H1 (cell line): ENCODE measurements around the gene C19orf85. TPM values are rescaled to one million over a fixed set of nuclear protein-coding genes. Genes with fewer than 3 reads are reported as not detected.

Experiments
- CTCF ChIA-PET: fragments of 300-600 bp; sonication (Branson Sonifier 250); formaldehyde crosslinking; loops from one replicate; lab custom pipeline; 2021; ENCODE audit not compliant: partially characterized antibody; lab: Charles Lee
- POLR2A ChIA-PET: fragments of 300-600 bp; sonication (Branson Sonifier 250); formaldehyde crosslinking; loops from one replicate; lab custom pipeline; 2021; ENCODE audit warnings: inconsistent platforms; ENCODE audit not compliant: partially characterized antibody; lab: Charles Lee
- DNase-seq, 2 experiments: peaks; one replicate each; pipeline versions ENCODE4 v3.0.0 to v3.0.0-alpha.2; 2010 to 2022; ENCODE audit warnings: low spot score in 2 of 2, low read depth in 1 of 2, mixed read lengths in 1 of 2
- FAIRE-seq: peaks from 2 replicates; lab custom pipeline; 2011; peaks lifted over from hg19 to GRCh38; lab: Jason Lieb, UNC
- H2AFZ ChIP-seq: 2 replicates; pipeline ENCODE4 v1.8.1; 2012; ENCODE audit warnings: low read length, inconsistent platforms
- H2AK5ac ChIP-seq: 2 replicates; pipeline ENCODE4 v1.6.1; 2013; ENCODE audit warnings: low read depth, low read length
- H2BK120ac ChIP-seq: replicated peaks from 2 replicates; pipeline ENCODE3; 2013; ENCODE audit warnings: low read depth, low read length, inconsistent platforms
- H2BK12ac ChIP-seq: 2 replicates; pipeline ENCODE4 v1.6.1; 2013; ENCODE audit warnings: low read depth, low read length
- H2BK15ac ChIP-seq: 2 replicates; pipeline ENCODE4 v1.6.1; 2013; ENCODE audit warnings: low read length
- H2BK20ac ChIP-seq: 2 replicates; pipeline ENCODE4 v1.6.1; 2013; ENCODE audit warnings: low read length
- H2BK5ac ChIP-seq: 2 replicates; pipeline ENCODE4 v1.6.1; 2013; ENCODE audit warnings: low read depth, low read length
- H3K14ac ChIP-seq: 2 replicates; pipeline ENCODE4 v1.6.1; 2013; ENCODE audit warnings: inconsistent platforms; ENCODE audit not compliant: insufficient read length
- H3K18ac ChIP-seq: 2 replicates; pipeline ENCODE4 v1.6.1; 2013; ENCODE audit warnings: low read length; ENCODE audit errors: extremely low read depth
- H3K23ac ChIP-seq: 2 replicates; pipeline ENCODE4 v1.6.1; 2013; ENCODE audit warnings: inconsistent platforms; ENCODE audit not compliant: insufficient read length
- H3K23me2 ChIP-seq: 2 replicates; pipeline ENCODE4 v1.6.1; 2013; ENCODE audit warnings: low read depth, low read length
- H3K27ac ChIP-seq: 2 replicates; pipeline ENCODE4 v1.6.1; 2011; ENCODE audit warnings: low read depth, low read length, inconsistent platforms
- H3K27me3 ChIP-seq, 4 experiments: replicated peaks in 1 of 4; 1 replicate in 1 of 4; 2 replicates in 3 of 4; pipeline versions ENCODE4 v1.6.1 to v1.8.1; 2011 to 2013; ENCODE audit warnings: low read length in 3 of 4, mild to moderate bottlenecking in 3 of 4, inconsistent platforms in 2 of 4, mixed read lengths in 2 of 4, moderate library complexity in 1 of 4; ENCODE audit not compliant: control insufficient read depth in 3 of 4, insufficient read depth in 3 of 4; ENCODE audit errors: extremely low read depth in 1 of 4
- H3K36me3 ChIP-seq, 4 experiments: 2 replicates each; pipeline versions ENCODE4 v1.6.1 to v1.8.1; 2011 to 2013; ENCODE audit warnings: mild to moderate bottlenecking in 4 of 4, low read length in 3 of 4, moderate library complexity in 2 of 4, control low read depth in 1 of 4, inconsistent platforms in 1 of 4; ENCODE audit not compliant: insufficient read depth in 4 of 4, control insufficient read depth in 2 of 4
- H3K4ac ChIP-seq: replicated peaks from 2 replicates; pipeline ENCODE3; 2013; ENCODE audit warnings: low read length, low read depth, mixed read lengths, inconsistent platforms; ENCODE audit not compliant: insufficient read length
- H3K4me1 ChIP-seq, 4 experiments: replicated peaks in 1 of 4; 1 replicate in 1 of 4; 2 replicates in 3 of 4; pipeline versions ENCODE4 v1.6.1 to v1.8.1; 2011 to 2013; ENCODE audit warnings: low read length in 3 of 4, inconsistent platforms in 2 of 4, mixed read lengths in 1 of 4; ENCODE audit not compliant: insufficient read depth in 4 of 4, control insufficient read depth in 3 of 4
- H3K4me2 ChIP-seq, 2 experiments: 2 replicates each; pipeline versions ENCODE4 v1.6.1 to v1.8.1; 2011 to 2013; ENCODE audit warnings: low read depth in 2 of 2, low read length in 2 of 2, control low read depth in 1 of 2, inconsistent platforms in 1 of 2, mild to moderate bottlenecking in 1 of 2; ENCODE audit not compliant: insufficient read depth in 1 of 2
- H3K4me3 ChIP-seq, 4 experiments: fragments of 200-600, 300-600 bp in 1 of 4; sonication (generic), shearing (Covaris generic), sonication (Bioruptor Twin) in 1 of 4; 2 replicates each; pipeline versions ENCODE4 v1.5.1 to v1.8.1; 2011 to 2016; ENCODE audit warnings: low read length in 4 of 4, low read depth in 3 of 4, control low read depth in 2 of 4, inconsistent platforms in 2 of 4, mild to moderate bottlenecking in 2 of 4, mixed read lengths in 1 of 4, moderate library complexity in 1 of 4; ENCODE audit not compliant: insufficient read depth in 2 of 4; ENCODE audit errors: extremely low read depth in 1 of 4
- H3K56ac ChIP-seq: replicated peaks from 2 replicates; pipeline ENCODE3; 2013; ENCODE audit warnings: low read depth, mild to moderate bottlenecking, mixed read lengths, low read length, inconsistent platforms; ENCODE audit not compliant: insufficient read length
- H3K79me1 ChIP-seq: 2 replicates; pipeline ENCODE4 v1.6.1; 2013; ENCODE audit warnings: low read depth, low read length, control low read depth
- H3K79me2 ChIP-seq, 2 experiments: 2 replicates each; pipeline versions ENCODE4 v1.6.1 to v1.8.1; 2012 to 2013; ENCODE audit warnings: low read length in 2 of 2, mild to moderate bottlenecking in 2 of 2, inconsistent platforms in 1 of 2; ENCODE audit not compliant: insufficient read depth in 2 of 2, control insufficient read depth in 1 of 2
- H3K9ac ChIP-seq, 4 experiments: replicated peaks in 1 of 4; 1 replicate in 1 of 4; 2 replicates in 3 of 4; pipeline versions ENCODE4 v1.6.1 to v1.8.1; 2011 to 2013; ENCODE audit warnings: low read depth in 3 of 4, low read length in 3 of 4, control low read depth in 2 of 4, mild to moderate bottlenecking in 2 of 4, moderate library complexity in 2 of 4, inconsistent platforms in 1 of 4; ENCODE audit errors: extremely low read depth in 1 of 4
- H3K9me3 ChIP-seq, 2 experiments: 2 replicates each; pipeline versions ENCODE4 v1.6.1 to v1.8.1; 2012 to 2013; ENCODE audit warnings: mild to moderate bottlenecking in 2 of 2, moderate library complexity in 2 of 2, control low read depth in 1 of 2, inconsistent platforms in 1 of 2, low read depth in 1 of 2, low read length in 1 of 2, mixed read lengths in 1 of 2; ENCODE audit not compliant: insufficient read depth in 2 of 2
- H4K20me1 ChIP-seq, 2 experiments: replicated peaks in 1 of 2; 2 replicates each; pipeline versions ENCODE3 to v1.8.1; 2011 to 2013; ENCODE audit warnings: inconsistent platforms in 2 of 2, low read length in 2 of 2, mild to moderate bottlenecking in 1 of 2; ENCODE audit not compliant: insufficient read depth in 2 of 2, control insufficient read depth in 1 of 2
- H4K5ac ChIP-seq: 2 replicates; pipeline ENCODE4 v1.6.1; 2013; ENCODE audit warnings: low read length, low read depth, mixed read lengths, inconsistent platforms; ENCODE audit not compliant: insufficient read length
- H4K8ac ChIP-seq: 2 replicates; pipeline ENCODE4 v1.8.0; 2013; ENCODE audit warnings: mild to moderate bottlenecking, moderate library complexity, low read length, inconsistent platforms; ENCODE audit not compliant: insufficient read depth; ENCODE audit errors: extremely low read depth
- H4K91ac ChIP-seq: replicated peaks from 2 replicates; pipeline ENCODE3; 2013; ENCODE audit warnings: low read length, mixed read lengths, inconsistent platforms; ENCODE audit not compliant: insufficient read length
- USF2 ChIP-seq: IDR thresholded peaks from 2 replicates; pipeline ENCODE4 v1.6.1; 2011; ENCODE audit warnings: low read length, improper control_type of control experiment
- ZNF274 ChIP-seq: IDR thresholded peaks from 2 replicates; pipeline ENCODE4 v1.7.0; 2012; ENCODE audit warnings: low read length, borderline replicate concordance; ENCODE audit errors: extremely low read depth
- WGBS, 2 experiments: shearing (Covaris generic) in 1 of 2; methylation state at CpG; one replicate each; pipeline versions ENCODE4 v1.1.6 to v1.1.7; 2013 to 2015; ENCODE audit warnings: low lambda C conversion rate in 2 of 2, mixed read lengths in 2 of 2, inconsistent platforms in 1 of 2, low coverage in 1 of 2, missing lambda C conversion rate in 1 of 2; ENCODE audit not compliant: insufficient replicate concordance in 2 of 2, insufficient coverage in 1 of 2, insufficient read length in 1 of 2; ENCODE audit errors: extremely low coverage in 1 of 2, missing lambda C conversion rate in 1 of 2; 5-methylcytosine and 5-hydroxymethylcytosine counted together
- polyA plus RNA-seq, 7 experiments: library from polyadenylated mRNA; depleted of rRNA in 3 of 7; stranded (reverse) in 5 of 7; unstranded in 2 of 7; fragments of >200 nt in 5 of 7; fragments of 200-250 nt in 2 of 7; gene quantifications; 1 replicate in 5 of 7; 2 replicates in 1 of 7; 4 replicates in 1 of 7; pipeline versions ENCODE4 v1.2.1 to v1.2.3, GENCODE V29; 2011 to 2013; ENCODE audit warnings: missing spikeins in 2 of 7, mixed read lengths in 2 of 7
- total RNA-seq: library from RNA; stranded (reverse); fragmentation: NEBNext Ultra II Directional; extraction: Animal tissue kit (Norgen Biotek cat#: 25700); gene quantifications from 2 replicates; pipeline ENCODE4 v1.2.1, GENCODE V29; 2021

C19orf85 gene
- total and polyA plus RNA-seq, 2 of the 8 experiments (the other 6 are each of a cell fraction or from before 2014, with no cell fraction given), result 2.2 to 3.2 TPM

- no peaks in the 10 kb centered on the region for H3K79me1 ChIP-seq
- no peak overlapping the region for H3K18ac ChIP-seq
- H3K4me2 ChIP-seq, result no peak overlapping the region
- H3K79me2 ChIP-seq, result no peaks in the 10 kb centered on the region
- CTCF ChIA-PET, result interaction anchor here (1.0 to 1.6 kb wide), 4 partner anchors 60 to 260 kb away, joined by 3 to 4 read pairs (median 4); partner anchors contain the start of gene DNAAF3
- no peak overlapping the region for H2BK20ac ChIP-seq
- no peak overlapping the region for H2BK120ac ChIP-seq
- no peak overlapping the region for H2BK15ac ChIP-seq
- WGBS, 2 experiments, result 93% methylated on average over 2 of the region's 2 CpGs; no CpG with 5 or more reads in 1 of the 2 experiments
- H3K9ac ChIP-seq, result no peak overlapping the region
- H3K56ac ChIP-seq, result no peak overlapping the region
- H3K4me1 ChIP-seq, result peaks cover 0 to 3% (median 0%) of the 10 kb centered on the region in 4 experiments; a peak in 1 of 7 replicates
- DNase-seq (no peak), FAIRE-seq (no peak)
- H3K23ac ChIP-seq, result no peak overlapping the region
- H3K4me3 ChIP-seq, result no peak overlapping the region
- H4K8ac ChIP-seq, result no peak overlapping the region
- H4K91ac ChIP-seq, result no peak overlapping the region
- no peak overlapping the region for H2BK12ac ChIP-seq
- H2BK5ac ChIP-seq, result no peak overlapping the region
- H3K23me2 ChIP-seq, result no peaks in the 10 kb centered on the region; the same call in 1 of the 2 replicates
- H2AK5ac ChIP-seq, result no peak overlapping the region
- 0 out of 4 replicates have a peak, but pooled peaks cover 0 to 4% of the 10 kb centered on the region in 2 experiments for H3K9me3 ChIP-seq
- no peak overlapping the region for H4K5ac ChIP-seq
- H3K27me3 ChIP-seq, result peaks cover 0 to 2% (median 0%) of the 10 kb centered on the region in 4 experiments; a peak in 1 of 7 replicates
- no peaks in the 10 kb centered on the region for H3K36me3 ChIP-seq
- no peak overlapping the region for H3K27ac ChIP-seq
- TF ChIP-seq ZNF274 (no peak), USF2 (no peak)
- H2AFZ ChIP-seq, result no peak overlapping the region
- no peaks in the 10 kb centered on the region for H4K20me1 ChIP-seq
- POLR2A ChIA-PET, result interaction anchor here (0.7 to 34.6 kb wide), 2 partner anchors 31 to 222 kb away, joined by 4 to 874 read pairs; partner anchors contain the start of genes RPL28, TMEM238 and UBE2S
- no peak overlapping the region for H3K4ac ChIP-seq
- H3K14ac ChIP-seq, result no peak overlapping the region
Measured at GRCh38 chr19:55426042-55426441, 38.5 kb downstream of the C19orf85 start.
